Fibroblast of skin of right biceps (primary cell): Measurements from ENCODE around the gene APOL4.
"Not testable (repeated sequence)": the region's sequence is repeated elsewhere in the genome, so short reads cannot be mapped to it uniquely, and the experiment has no call there.

Experiments used
- DNase-seq: peaks from one replicate; pipeline ENCODE4 v3.0.0-alpha.2; 2013

The APOL4 gene

DNA sequence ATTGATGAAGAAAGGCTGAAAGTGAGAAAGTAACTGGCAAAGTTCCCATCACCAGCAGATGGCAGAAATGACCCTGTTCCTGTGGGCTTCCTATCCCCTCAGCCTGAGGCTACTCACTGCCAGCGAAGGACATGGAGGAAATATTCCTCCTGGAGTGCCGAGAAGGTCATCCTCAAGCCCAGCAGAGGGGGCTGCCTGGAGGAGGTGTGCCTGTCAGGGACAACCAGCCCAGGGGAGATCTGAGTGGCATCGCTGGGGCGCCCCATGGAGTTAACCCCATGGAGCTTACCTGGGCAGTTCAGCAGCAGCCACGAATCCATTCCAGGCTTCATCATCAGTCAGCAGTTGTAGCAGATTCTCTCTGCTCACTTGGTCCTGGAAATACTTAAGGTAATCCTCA is 29.4 kb upstream of the APOL4 start:
- not testable (repeated sequence) for DNase-seq

DNA sequence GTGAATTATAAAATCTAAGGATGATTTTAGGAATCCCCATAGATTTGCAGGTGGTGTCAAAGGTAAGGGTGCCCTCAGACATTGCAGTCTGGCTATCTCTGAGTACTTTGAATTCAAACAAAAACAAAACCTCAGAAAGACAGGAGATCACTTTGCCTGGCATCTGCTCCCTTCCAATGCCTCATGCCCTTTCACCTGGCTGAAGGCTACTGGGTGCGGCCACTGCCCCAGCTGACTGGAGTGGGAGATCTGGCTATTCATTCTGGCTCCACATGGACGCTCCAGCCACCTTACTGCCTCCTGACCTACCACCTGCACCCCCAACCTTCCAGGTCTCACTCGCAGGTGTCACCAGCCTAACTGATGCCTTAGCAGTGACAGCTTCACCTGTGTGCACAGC is 28.0 kb upstream of the APOL4 start:
- not testable (repeated sequence) for DNase-seq

DNA sequence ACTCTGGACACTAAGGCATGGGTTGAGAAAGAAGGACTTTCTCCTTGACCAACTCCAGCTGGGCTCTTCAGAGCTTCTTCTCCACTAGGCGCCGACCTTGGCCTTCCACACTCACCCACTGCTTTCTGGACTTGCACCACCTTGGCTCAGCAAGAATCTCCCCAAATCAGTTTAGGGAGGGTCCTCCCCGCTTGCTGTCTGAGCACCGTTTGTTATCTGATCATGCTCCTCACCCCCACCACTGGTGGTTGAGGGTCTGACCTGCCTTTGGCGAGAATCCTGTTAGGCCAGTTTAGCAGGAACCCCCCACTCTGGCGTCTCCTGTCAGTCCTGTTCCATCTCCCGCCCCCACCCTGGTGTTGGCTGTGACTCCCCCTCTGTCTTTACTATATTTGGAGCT is 27.3 kb upstream of the APOL4 start:
- DNase-seq: no peak

DNA sequence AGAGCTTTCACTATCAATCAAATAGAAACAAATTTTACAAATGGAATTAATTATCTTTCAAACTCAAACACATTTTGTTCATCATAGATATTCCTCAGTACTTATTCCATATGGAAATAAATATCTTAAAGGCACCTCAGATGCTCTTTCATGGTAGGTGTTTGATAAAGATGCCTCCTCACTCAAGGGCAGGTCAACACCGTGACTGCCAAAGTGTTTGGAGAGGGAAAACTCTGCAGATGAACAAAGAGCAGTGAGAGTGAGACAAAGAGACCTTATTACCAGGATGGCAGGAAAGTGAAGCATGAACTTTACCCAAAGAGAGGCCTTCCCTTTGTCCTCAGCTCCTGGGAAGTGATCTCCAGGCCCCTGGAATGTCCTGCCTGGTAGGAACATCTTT is 26.8 kb upstream of the APOL4 start:
- DNase-seq: not testable (repeated sequence)

DNA sequence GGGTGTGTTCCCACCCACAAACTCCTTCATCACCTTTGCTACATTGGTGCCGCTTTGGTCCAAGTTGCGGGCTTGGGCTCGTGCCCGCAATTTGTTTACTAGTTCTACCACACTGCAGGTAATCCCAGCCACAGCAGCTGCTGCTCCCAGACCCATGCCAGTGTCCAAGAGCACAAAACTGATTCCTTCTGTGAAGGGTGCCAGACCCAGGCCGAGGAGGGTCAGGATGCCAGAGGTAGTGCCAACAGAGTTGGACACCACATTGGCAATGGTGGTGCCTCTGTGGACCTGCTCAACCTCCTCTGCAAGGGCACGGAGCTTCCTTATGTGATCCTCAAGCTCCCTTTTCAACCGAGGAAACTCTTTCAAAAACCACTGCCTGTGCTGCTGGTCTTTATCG is 26.2 kb upstream of the APOL4 start:
- DNase-seq: no peak

DNA sequence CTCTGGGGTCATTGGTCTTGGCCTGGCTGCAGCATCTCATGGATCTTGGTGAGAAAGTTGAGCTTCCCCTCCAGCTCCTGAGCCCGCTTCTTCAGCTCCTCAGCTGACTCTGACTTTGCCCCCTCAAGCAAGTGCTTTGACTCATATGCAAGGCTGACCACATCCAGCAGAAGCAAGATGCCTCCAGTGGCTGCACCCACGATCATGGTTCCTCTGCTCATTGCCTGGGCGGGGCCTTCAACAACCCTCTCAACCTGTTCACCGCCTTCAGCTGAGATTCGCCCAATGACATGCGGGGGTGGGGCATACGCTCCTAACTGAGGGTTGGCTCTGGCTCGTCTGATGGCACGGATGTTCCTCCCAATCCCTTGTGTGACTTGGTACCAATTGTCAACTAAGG is 25.8 kb upstream of the APOL4 start:
- no peak for DNase-seq

DNA sequence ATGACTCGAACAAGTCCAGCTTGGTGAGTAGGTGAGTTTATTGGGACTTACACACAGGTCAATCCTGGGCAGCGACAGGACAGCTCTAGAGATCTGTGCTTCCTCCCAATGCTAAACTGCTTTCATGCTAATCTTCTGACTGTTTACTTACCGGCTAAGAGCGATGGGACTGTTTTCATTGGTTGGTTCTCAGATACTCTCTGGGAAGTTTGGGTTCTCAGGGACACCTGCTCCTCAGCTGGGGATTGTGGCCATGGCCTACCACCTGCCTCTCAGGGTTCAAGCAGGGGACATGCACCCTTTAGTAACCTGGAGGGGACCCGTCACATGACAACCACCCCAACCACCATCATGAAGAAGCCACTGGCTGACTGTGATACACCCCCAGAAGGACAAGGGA is 24.6 kb upstream of the APOL4 start:
- DNase-seq: no peak

DNA sequence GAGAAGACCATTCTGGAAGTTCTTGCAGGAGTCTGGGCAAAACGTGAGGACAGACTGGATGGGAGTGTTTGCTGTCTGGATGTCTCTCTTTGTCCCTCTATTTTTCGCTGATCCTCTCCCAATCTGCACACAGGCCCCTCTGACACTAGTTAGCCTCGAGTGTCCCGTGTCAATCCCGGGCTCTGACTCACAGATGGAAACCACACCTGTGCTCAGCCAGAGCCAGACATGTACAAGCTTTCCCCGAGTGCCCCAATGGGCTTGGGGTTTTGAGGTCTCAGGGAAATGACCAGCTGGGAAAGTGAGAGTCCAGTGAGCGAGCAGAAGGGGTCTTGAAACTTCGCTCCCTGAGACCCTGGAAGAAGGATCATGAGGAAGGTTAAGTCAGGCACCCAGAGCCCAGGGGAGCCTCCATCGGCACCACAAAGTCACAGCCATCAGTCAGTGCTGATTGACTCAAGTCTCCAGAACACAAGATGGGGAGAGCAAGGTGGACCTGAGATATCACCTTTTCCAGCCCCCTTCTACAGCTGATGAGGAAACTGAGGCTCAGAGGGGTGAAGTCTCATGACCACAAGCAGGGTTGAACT is 23.8 kb upstream of the APOL4 start:
- DNase-seq: no peak

DNA sequence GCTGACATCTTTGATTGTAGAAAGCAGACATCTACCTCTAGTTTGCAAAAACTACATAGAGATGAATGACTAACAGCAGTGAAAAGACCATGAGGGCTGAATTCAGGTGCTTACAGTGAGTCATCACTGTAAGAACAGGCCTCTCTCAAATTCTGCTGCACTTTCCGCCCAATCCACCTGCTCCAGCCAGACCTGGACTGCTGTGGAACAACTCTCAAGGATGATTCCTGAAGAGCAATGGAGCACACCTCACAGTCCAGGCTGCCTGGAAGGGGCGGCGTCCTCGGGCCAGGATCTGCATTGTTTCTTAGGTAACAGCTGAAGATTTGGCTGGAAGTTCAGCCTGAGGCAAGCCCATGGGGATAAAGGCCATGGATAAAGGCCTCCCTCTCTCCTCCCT is 22.6 kb upstream of the APOL4 start:
- DNase-seq: no peak

DNA sequence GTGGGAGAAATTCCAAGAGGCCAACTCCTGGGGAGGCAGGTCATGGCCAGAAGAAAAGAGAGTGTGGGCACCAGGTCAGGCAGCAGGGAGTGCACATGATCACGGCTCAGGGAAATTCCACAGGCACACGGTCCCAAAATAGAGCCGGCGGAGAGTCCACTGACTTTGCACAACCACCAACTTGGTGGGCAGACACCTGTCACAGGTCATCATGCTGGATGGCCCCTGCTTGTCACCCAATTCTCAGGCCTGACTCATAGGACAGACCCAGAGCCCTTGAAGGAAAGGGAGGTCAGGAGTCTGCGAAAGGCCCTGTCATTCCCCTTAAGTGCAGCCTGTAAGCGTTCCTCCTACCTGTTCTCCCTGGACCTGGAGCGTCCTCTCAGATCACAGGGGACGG is 21.9 kb upstream of the APOL4 start:
- DNase-seq: no peak

DNA sequence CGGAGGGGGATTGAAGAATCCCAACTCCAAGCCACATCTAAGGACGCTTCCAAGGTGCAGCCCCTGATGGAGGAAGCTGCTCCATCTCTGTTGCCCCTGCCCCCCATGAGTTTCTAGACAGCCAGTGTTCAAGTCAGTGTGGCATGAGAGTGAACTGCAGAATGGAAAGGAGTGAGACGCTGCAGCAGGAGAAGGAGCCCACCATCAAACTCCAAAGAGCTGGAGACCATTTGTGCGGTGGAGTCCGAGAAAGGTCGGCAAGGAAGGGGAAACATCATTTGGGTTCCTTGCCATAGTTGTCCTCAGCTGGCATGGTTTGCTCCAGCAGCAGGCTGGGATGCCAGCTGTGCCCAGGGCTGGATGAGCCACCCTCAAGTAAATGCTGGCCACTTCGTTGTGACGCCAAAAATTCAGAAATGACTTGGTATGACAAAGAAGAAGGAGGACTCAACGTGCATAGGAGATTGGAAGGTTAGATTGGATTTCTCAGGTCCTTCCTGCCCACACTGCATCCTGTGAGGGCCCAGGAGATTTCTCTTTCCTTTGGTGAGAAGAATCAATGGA is 21.4 kb upstream of the APOL4 start:
- DNase-seq: no peak

DNA sequence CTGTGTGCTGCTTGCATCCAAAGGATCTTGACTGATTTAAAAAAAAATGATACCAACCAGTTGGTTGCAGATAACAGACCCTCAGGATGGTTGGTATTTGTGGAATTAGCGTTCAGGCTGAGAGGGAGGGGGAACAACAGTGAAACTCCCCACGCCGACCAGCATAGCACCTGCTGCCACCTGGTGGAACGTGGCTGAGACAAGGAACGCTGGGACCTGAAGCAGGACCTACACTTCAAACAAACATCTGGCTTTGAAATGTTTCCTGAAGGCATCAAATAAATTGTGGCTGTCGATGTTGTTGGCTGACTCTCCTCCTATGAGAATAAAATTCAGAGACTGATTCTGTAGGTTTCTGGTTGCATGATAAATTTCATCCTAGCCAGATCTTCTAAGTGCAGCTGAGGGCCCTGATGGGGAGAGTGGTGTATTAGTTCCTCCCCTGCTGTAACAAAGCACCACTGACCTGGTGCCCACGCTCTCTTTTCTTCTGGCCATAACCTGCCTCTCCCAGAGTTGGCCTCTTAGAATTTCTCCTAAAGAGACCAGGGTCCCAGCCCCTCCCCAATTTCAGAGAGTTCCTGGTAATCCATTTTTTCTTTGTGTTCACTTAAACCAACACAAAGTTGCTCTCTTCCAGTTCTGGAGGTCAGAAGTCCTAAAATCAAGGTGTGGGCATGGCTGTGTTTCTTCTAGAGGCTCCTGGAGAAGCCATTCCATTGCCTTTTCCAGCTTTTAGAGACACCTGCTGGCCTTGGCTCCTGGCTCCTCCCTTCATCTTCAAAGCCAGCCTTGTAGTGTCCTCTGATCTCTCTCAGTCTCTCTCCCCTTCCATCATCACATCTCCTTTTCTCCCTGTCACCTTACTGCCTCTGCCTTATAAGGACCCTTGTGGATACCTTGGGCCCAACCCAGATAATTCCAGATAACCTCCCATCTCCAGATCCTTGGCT is 20.5 kb upstream of the APOL4 start:
- DNase-seq: peak; percentile 27

DNA sequence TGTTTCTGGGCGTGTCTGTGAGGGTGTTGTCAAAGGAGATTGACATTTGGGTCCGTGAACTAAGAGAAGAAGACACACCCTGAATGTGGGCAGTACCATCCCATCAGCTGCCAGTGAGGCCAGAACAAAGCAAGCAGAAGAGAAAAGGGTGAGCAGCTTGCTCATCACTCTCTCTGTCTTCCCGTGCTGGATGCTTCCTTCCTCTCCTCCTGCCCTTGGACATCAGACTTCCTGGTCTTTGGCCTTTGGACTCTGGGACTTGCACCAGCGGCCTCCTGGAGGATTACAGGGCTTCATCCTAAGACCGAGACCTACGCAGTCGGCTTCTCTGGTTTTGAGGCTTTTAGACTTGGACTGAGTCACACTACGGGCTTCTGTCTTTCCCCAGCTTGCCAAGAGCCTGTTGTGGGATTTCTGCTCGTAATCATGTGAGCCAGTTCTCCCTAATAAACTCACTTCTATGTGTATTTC is 18.9 kb upstream of the APOL4 start:
- DNase-seq: peak; percentile 32

DNA sequence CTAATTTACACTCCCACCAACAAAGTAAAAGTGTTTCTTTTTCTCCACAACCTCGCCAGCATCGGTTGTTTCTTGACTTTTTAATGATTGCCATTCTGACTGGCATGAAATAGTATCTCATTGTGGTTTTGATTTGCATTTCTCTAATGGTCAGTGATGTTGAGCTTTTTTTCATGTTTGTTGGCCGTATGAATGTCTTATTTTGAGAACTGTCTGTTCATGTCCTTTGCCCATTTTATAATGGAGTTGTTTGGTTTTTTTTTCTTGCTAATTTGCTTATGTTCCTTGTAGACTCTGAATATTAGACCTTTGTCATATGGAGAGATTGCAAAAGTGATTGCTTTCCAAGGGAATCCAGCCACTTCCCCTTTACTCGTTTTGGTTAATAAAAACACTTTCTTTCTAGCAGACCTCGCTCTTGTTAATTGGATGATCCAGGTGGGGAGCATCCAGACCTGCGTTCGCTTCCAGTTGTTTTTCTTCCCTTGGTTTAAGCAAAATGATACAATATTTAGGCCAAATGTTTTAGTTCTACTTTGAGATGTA is 17.1 kb upstream of the APOL4 start:
- no peak for DNase-seq

DNA sequence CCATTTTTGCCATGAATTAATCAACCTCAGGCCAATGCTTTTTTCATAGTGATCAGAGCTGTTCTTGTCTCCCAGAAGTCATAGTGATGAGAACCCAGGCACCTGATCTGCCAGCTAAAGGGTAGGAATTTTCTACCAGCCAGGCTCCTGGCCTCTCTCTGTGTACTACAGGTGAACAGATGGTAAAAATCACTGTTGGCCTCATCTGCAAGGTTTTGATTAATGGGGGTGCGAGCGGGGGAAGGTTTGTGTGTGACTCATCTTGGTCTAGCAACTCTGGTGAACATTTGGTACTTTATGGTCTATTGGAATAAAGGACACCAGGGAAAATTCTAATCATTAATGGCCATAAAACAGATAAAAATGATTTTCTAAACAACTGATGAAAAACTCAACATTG is 14.4 kb upstream of the APOL4 start:
- DNase-seq: no peak

DNA sequence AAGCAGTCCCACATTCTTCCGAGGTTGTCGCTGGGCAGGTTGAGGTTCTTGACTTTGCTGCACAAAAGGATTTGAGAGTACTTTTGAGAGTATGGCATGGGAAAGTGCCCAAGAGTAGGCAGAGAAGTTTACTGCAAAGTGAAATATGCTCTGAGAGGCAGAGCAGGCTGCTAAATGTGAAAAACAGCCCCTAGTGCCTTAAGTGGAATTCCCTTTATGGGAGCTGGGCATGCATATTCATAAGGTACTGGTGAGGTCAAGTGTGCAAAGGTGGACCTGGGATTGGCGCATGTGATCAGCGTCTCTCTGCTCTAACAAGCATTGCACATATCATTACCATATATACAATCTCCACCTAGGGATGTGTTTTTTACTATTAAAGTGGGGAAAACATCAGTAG is 12.0 kb upstream of the APOL4 start:
- DNase-seq: no peak

DNA sequence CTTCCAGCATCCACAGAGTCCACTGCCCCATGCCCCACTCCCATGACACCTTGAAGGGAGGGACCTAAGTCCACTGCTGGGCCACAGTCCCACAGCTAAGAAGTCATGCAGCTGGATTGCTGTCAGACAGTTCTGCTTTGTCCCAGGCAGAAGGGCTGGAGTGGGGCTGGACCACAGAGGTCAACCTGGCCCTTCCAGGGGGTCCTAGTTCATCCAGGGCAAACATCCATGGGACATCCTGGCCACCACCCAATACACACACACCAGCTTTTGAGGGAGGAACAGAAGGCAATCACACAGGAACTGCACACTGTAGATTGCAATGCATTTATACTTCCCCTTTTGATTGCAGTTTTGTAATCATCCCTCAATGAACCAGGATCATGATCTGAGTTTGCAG is 11.3 kb upstream of the APOL4 start:
- no peak for DNase-seq

DNA sequence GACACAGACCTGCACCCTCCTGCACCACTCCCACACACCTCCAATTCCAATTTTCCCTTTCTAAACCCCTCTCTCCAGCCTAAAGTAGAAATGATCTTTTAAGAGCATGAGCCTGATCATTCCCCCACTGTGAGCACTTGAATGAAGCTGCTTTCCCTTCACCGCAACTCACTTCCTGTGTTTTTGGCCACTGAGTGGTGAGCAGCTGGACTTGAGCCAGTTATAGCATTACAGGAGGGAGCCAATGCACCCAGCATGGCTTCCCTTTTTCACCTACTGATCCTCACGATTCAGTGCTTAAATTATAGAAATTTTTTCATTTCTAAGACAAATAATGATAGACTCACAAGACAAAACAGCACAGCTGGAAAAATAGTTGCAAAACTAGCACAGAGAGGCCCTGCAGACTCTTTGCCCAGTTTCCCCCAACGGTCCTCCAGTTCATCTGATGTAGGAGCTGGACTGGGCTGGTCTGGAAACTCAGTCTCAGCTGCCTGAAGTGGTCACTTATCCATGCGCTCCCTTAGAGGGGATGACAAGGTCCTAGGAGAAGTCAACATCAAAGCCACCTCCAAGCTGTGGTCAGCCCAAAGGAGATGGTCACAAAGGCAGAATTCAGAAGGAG is 9.7 kb upstream of the APOL4 start:
- DNase-seq: peak; percentile 62

DNA sequence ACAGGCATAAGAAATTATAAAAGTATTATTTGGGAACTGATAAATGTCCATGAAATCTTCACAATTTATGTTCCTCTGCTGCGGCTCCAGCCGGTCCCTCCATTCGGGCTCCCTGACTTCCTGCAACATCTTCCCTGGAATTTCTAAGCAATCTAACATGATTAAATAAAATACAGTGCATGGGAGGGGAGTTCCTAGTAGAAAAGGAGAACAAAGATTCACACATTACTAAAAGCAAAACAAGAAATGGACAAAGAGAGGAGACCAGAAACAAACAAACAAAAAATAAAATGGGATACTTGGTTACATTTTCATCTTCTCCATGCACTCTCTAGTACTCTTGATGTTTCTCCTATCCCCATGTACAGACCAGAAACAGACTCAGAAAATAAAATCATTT is 8.6 kb upstream of the APOL4 start:
- DNase-seq: no peak

DNA sequence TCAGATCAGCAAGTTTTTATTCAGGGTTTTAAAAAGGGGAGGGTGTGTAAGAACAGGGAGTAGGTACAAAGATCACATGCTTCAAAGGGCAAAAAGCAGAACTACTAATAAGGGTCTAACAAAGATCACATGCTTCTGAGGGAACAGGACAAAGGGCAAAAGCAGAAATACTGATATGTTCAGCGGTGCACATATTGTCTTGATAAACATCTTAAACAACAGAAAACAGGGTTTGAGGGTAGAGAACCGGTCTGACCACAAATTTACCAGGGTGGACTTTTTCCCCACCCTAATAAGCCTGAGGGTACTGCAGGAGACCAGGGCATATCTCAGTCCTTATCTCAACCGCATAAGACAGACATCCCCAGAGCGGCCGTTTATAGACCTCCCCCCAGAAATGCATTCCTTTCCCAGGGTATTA is 7.9 kb upstream of the APOL4 start:
- not testable (repeated sequence) for DNase-seq

DNA sequence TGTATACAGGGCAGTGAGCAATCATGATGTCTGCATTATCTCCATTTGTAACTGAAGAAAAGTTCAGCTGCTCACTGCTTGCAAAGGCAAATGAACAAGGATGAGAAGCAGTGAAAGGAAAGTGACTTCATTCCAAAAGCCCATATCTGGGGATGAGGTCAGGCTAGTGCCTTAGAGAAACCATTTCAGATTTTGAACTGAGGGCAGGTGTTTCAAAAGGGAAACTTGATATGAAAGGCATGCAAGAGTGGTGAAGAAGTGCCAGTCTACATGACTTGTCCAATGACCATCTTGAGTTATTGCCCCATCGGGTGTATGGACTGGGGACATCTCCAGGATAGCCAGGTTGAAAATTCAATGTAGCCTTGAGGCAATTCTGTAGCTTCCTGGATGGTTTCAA is 7.3 kb upstream of the APOL4 start:
- no peak for DNase-seq

DNA sequence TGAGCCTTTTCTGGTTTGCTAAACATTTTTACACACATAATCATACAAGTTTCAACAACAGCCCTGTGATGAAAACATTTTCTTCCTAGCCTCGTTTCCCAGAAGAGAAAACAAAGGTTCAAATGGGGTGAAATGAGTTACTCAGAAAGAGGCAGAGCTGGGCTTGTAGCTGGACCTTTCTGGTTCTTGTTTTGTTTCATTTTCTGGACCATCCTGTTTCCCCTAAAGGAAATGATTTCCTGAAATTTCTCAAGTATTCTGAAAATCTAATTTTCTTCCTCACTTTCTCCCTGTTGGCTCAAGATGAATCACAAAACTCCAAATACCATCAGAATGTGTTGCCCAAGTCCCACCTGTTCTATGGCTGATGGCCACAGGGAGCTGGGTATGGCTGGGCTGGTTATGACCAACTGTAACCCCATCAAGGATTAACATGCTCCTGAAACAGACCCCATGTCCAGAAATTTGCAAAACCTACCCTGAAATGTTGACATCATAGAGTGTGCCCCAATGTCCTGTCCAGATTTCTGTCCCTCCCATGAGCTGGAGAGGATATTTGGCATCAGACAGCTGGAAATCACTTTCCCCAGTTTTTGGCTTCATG is 6.7 kb upstream of the APOL4 start:
- DNase-seq: no peak

DNA sequence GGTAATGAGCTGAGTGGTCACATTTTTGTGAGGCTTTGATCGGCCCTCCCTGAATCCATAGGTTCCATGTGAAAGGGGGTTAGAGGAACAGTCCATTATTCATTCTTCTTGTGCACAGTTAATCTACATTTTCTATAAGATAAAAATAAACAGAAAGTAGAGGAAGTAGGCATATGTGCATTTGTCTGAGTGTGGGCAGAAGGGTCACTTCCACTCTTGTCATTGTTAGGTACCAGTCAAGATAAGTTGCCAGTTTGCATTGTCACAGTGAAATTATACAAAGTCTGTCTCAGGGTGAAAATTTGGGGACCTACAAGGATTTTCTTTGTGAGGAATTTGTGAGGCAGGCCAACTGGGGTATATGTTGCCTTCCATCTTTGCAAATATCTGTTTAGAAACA is 4.6 kb upstream of the APOL4 start:
- no peak for DNase-seq
